ENCODE measurements around the gene NUTM2G.
"Not testable (repeated sequence)": the region's sequence is repeated elsewhere in the genome, so short reads cannot be mapped to it uniquely, and the experiment has no call there.

DNA sequence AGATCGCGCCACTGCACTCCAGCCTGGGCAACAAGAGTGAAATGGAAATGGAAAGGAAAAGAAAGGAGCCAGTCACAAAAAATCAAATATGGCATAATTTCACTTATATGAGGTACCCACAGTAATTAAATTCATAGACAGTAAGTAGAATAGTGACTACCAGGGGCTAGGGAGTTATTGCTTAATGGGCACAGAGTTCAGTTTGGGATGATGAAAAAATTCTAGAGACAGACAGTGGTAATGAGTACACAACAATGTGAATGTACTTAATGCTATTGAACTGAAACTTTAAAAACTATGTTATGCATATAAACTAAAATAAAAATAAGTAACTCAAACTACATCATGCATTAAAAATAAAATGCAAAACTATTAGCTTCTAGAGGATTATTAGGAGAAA lies 56.2 kb downstream of the NUTM2G start:
- TF ChIP-seq CTCF (conservative IDR thresholded peaks at IDR 0.05 in 1 of 2, IDR thresholded peaks at IDR 0.05 in 1 of 2; ENCODE audit: low read depth in 1 of 2, low read length in 2 of 2); EZH2 (IDR thresholded peaks at IDR 0.05; ENCODE audit: low read length, missing control alignments): not testable (repeated sequence)
